ENCODE results near the gene SLC51A.
A peak's percentile ranks its signal among the peaks of the same experiment; 100 is the strongest.
"Not testable (repeated sequence)": the region's sequence is repeated elsewhere in the genome, so short reads cannot be mapped to it uniquely, and the experiment has no call there.

SLC51A gene

GRCh38 chr3:196216089-196216564 lies at the start of gene SLC51A:
SLC51A (plus strand) TSS chr3:196216534; CDS start chr3:196216713, 179 bp downstream.
- DNase-seq (ENCODE audit: low spot score), result no peak

GRCh38 chr3:196166741-196167140 lies 49.6 kb upstream of the SLC51A start:
- DNase-seq (ENCODE audit: low spot score), result no peak

DNA sequence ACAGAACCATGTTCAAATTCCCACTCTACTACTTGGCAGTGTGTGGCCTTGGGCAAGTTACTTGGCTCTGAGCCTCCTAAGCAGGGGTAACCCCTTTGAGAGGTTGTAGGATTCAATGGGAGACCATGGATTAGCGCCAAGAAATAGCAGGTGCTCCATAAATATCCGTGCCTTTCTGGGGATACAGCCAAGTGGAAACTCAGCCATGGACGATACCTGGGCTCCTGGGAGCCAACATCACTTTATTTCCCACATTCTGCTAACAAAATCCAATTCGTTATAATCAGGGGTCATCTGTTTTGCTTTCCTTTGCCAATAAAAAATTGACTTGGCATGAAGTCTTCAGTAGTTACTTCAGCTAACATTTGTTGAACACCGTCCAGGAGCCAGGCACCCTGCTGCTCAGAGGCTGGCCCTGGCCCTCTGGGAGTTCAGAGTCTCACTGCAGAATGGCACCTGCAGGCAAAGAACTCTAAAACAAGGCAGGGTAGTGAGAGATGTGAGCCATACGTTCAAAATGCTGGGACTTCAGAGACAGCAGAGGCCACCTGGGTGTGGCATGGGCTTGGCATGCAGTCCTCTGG lies 47.4 kb upstream of the SLC51A start:
- no peak for DNase-seq (ENCODE audit: low spot score)

- DNase-seq (ENCODE audit: low spot score), result no peak
Observed at GRCh38 chr3:196169836-196170240, 46.5 kb upstream of the SLC51A start.

DNA sequence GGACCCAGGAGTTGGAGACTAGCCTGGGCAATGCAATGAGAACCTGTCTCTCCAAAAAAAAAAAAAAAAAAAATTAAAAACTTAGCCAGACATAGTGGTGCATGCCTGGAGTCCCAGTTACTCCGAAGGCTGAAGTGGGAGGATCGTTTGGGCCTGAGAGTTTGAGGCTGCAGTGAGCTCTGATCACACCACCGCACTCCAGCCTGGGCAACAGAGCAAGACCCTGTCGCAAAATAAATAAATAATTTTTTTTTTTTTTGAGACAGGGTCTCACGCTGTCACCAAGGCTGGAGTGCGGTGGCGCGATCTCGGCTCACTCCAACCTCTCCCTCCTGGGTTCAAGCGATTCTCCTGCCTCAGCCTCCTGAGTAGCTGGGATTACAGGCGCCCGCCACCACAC lies 46.0 kb upstream of the SLC51A start:
- DNase-seq (ENCODE audit: low spot score), result not testable (repeated sequence)

DNA sequence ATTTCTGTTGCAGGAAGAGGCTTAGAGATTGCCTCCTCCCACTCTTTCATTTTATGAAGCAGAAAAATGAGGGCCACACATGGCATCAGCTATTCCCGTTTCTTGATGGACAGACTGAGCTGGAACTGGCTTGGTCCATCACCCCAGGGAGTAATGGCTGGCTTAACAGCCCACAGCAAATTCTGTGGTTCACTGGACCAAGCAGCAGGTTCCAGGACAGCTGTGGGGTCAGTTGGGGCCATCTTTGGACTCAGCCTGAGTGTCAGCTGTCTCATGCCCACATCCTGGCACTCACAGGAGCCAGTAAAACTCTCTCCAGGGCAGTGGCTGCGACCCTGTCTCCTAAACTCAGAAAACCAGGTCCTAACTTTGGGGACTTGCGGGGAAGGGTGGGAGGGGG lies 41.7 kb upstream of the SLC51A start:
- DNase-seq (ENCODE audit: low spot score), result no peak

DNA sequence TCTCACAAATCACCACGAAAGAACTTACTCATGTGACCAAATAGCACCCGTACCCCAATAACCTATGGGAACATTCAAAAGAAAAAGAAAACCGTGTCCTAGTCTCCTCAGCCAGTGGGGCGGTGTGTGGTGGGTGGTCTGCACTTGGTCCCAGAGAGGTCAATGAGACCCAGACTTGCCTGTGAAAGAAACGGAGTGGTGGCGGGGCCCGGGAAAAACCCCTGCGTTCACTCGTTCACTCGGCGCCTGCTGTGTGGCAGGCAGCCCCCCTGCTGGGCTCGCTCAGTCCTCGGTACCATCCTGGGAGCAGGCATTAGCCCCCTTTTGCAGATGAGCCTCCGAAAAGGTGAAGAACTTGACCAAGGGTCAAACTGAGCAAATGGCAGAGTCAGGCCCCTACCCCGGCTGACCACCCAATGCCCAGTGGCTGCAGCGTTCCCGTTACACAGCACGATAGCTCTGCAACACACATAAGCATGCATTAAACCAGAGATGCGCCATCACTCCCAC lies 41.2 kb upstream of the SLC51A start:
- DNase-seq (ENCODE audit: low spot score), result no peak

GRCh38 chr3:196175722-196176121 lies 40.6 kb upstream of the SLC51A start:
- no peak for DNase-seq (ENCODE audit: low spot score)

DNA sequence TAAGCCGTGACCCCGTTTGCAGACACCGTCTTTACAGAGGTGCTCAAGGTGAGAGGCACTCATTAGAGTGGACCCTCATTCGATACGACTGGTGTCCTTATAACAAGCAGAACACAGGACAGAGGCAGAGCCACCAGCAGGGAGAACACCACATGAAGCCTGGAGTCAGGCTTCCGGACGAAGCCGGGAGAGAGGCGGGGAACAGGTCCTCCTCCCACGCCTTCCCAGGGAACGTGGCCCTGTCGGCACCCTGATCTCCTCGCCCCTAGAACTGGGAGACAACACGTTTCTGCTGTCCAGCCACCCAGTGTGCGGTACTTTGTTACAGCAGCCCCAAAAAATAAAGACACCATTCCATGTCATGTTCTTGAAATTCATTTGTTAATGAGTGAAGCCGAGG lies 38.8 kb upstream of the SLC51A start:
- no peak for DNase-seq (ENCODE audit: low spot score)

- no peak for DNase-seq (ENCODE audit: low spot score)
Observed at GRCh38 chr3:196177967-196178366, 38.4 kb upstream of the SLC51A start.

DNA sequence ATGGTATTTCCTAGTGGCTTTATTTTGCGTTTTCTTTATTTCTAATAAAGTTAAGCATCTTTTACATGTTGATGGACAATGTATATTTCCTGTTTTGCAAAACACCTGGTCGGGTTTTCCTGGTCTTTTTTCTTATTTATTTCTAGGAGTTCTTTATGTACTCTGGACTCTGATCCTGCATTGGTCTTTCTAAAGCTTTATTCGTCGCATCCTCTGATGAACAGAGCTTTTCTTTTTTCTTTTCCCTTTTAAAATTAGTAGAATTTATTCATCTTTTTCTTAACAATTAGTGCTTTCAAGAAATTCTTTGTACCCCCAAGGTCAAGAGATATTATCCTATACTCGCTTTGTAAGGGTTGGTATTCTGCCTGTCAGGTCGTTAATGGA lies 37.3 kb upstream of the SLC51A start:
- no peak for DNase-seq (ENCODE audit: low spot score)

GRCh38 chr3:196179380-196180308 lies 36.7 kb upstream of the SLC51A start:
- peak; percentile 89 for DNase-seq (ENCODE audit: low spot score)

DNA sequence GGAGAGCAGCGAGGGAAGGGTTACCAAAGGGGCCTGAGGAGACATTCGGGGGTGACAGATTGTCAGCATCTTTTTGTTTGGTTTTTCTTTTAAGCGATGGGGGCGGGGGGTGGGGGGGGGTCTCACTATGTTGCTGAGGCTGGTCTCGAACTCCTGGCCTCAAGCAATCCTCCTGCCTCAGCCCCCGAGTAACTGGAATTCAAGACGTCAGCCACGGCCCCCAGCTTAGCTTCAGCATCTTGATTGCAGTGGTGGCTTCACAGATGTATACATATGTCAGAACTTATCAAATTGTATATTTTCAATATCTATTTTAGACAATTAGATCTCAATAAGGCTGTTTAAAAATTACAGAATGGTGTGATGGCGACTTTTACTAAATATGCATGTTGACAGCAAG lies 36.0 kb upstream of the SLC51A start:
- DNase-seq (ENCODE audit: low spot score), result no peak

- no peak for DNase-seq (ENCODE audit: low spot score)
Observed at GRCh38 chr3:196181127-196181546, 35.2 kb upstream of the SLC51A start.

GRCh38 chr3:196184169-196184432 lies 32.2 kb upstream of the SLC51A start:
- DNase-seq (ENCODE audit: low spot score), result not testable (repeated sequence)

DNA sequence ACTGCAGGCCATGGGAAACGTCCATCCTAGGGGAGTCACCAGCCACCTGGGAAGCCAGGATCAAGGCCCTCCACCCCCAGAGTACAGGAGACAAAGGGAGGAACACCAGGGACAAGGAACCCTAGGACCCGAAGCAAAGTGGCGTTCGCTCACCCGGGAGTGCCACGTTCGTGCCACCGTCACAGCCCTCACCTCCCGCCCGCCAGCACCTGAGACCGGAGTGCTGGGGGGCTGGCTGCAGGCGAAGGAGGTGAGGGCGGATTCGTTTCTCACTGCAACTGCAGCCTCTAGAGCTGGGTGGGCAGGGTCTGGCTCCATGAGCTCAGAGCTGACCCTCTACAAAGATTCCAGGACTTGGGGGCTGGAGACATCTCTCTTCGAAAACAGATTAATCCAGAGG lies 31.5 kb upstream of the SLC51A start:
- no peak for DNase-seq (ENCODE audit: low spot score)

GRCh38 chr3:196186651-196187573 lies 29.4 kb upstream of the SLC51A start:
- peak; percentile 26 for DNase-seq (ENCODE audit: low spot score)

- no peak for DNase-seq (ENCODE audit: low spot score)
Observed at GRCh38 chr3:196189566-196190347, 26.6 kb upstream of the SLC51A start.

GRCh38 chr3:196192036-196192523 lies 24.3 kb upstream of the SLC51A start:
- DNase-seq (ENCODE audit: low spot score), result peak; percentile 61

DNA sequence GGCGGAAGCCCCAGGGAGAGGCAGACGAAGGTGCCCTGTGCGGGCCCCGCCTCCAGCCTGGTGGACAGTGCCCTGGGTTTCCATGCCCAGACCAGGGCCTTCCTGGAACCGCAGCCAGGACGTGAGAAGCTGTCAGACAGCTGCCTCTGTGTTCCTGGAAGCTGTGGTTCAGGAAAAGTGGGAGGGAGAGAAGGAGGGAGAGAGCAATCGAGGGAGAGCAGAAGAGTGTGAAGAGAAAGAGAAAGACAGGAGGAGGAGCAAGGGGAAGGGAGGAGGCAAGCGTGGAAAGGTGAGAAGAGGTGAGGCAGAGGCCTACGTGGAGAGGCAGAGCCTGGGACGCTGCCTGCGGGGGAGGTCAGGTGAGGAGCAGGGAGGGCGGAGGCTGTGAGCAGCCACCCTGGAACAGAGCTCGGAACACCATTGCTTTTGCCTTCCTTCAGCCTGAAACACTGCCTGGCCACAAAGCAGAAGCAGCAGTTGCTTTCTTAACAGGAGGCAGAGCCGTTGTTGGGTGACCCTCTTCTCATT lies 23.7 kb upstream of the SLC51A start:
- DNase-seq (ENCODE audit: low spot score), result no peak

GRCh38 chr3:196193133-196193735 lies 23.1 kb upstream of the SLC51A start:
- DNase-seq (ENCODE audit: low spot score), result no peak
